A549 (cell line): ENCODE results near the gene HSPA4L.

Source experiments
- POLR2AphosphoS2 ChIP-seq: conservative IDR thresholded peaks from 2 replicates; pipeline ENCODE4 v1.6.1; 2012; ENCODE audit warnings: low read length, improper control_type of control experiment, inconsistent platforms
- ZFP36 ChIP-seq: fragments of 450-650 bp; IDR thresholded peaks from 2 replicates; pipeline ENCODE4 v1.6.1; 2014; ENCODE audit warnings: borderline replicate concordance; ENCODE audit not compliant: partially characterized antibody
- TF ChIP-seq, protein P1 (sequence below): fragments of >200 bp; sonication (Bioruptor Twin); formaldehyde crosslinking; IDR thresholded peaks from 3 replicates; pipeline ENCODE4 v1.5.1; 2016
- TF ChIP-seq, protein P2 (sequence below): fragments of 200-600 bp; sonication (generic); IDR thresholded peaks from 2 replicates; pipeline ENCODE4 v1.6.1; 2016; ENCODE audit warnings: antibody characterized with exemption, mild to moderate bottlenecking, moderate library complexity

- TF ChIP-seq POLR2AphosphoS2 = no peak
- TF ChIP-seq, protein P1, sequence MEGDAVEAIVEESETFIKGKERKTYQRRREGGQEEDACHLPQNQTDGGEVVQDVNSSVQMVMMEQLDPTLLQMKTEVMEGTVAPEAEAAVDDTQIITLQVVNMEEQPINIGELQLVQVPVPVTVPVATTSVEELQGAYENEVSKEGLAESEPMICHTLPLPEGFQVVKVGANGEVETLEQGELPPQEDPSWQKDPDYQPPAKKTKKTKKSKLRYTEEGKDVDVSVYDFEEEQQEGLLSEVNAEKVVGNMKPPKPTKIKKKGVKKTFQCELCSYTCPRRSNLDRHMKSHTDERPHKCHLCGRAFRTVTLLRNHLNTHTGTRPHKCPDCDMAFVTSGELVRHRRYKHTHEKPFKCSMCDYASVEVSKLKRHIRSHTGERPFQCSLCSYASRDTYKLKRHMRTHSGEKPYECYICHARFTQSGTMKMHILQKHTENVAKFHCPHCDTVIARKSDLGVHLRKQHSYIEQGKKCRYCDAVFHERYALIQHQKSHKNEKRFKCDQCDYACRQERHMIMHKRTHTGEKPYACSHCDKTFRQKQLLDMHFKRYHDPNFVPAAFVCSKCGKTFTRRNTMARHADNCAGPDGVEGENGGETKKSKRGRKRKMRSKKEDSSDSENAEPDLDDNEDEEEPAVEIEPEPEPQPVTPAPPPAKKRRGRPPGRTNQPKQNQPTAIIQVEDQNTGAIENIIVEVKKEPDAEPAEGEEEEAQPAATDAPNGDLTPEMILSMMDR = no peak
- TF ChIP-seq, protein P2, sequence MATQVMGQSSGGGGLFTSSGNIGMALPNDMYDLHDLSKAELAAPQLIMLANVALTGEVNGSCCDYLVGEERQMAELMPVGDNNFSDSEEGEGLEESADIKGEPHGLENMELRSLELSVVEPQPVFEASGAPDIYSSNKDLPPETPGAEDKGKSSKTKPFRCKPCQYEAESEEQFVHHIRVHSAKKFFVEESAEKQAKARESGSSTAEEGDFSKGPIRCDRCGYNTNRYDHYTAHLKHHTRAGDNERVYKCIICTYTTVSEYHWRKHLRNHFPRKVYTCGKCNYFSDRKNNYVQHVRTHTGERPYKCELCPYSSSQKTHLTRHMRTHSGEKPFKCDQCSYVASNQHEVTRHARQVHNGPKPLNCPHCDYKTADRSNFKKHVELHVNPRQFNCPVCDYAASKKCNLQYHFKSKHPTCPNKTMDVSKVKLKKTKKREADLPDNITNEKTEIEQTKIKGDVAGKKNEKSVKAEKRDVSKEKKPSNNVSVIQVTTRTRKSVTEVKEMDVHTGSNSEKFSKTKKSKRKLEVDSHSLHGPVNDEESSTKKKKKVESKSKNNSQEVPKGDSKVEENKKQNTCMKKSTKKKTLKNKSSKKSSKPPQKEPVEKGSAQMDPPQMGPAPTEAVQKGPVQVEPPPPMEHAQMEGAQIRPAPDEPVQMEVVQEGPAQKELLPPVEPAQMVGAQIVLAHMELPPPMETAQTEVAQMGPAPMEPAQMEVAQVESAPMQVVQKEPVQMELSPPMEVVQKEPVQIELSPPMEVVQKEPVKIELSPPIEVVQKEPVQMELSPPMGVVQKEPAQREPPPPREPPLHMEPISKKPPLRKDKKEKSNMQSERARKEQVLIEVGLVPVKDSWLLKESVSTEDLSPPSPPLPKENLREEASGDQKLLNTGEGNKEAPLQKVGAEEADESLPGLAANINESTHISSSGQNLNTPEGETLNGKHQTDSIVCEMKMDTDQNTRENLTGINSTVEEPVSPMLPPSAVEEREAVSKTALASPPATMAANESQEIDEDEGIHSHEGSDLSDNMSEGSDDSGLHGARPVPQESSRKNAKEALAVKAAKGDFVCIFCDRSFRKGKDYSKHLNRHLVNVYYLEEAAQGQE = no peak
- TF ChIP-seq ZFP36 = no peak
Measured at GRCh38 chr4:127810551-127810950, 28.4 kb downstream of the HSPA4L start.
